Hepatocyte (in vitro differentiated cells): Measurements from ENCODE around the gene USP48.

Experiments
- CTCF ChIP-seq: fragments of 200-600 bp; sonication (generic); IDR thresholded peaks from 2 replicates; pipeline ENCODE4 v1.5.1; 2016; ENCODE audit warnings: antibody characterized with exemption, mild to moderate bottlenecking; ENCODE audit not compliant: poor library complexity
- EZH2 ChIP-seq: fragments of 200-600 bp; sonication (generic); IDR thresholded peaks from 2 replicates; pipeline ENCODE4 v1.6.1; 2016; ENCODE audit warnings: antibody characterized with exemption, mild to moderate bottlenecking, borderline replicate concordance
- EZH2phosphoT487 ChIP-seq: fragments of 200-600 bp; sonication (generic); IDR thresholded peaks from one replicate; pipeline ENCODE4 v1.6.1; 2018; ENCODE audit warnings: antibody characterized with exemption, mild to moderate bottlenecking, low read depth, moderate library complexity; ENCODE audit not compliant: unreplicated experiment, severe bottlenecking

- TF ChIP-seq CTCF (no peak), EZH2 (no peak), EZH2phosphoT487 (no peak)
These were observed 148.8 kb downstream of the USP48 start for GRCh38 chr1:21633992-21634805.
